Measurements from ENCODE around the gene NT5M.

DNA sequence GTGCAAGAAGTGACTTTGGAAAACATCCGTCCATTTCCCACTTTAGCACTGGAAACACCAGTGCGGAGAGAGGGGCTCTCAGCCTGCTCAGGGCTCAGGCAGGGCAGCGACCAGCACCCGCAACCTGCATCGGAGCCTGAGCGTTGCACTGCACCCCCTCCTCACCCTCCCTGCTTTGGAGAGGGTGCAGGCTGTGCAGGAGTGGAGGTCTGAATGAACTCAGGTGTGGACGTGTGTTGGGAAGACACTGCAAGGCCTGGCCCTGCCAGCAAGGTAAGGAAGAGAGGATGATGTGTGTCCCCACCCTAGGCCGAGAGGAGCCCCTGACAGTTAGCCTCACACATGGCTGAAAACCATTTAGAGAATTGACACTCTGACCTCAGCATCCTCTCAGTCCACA, 81.8 kb downstream of the NT5M start:
- TF ChIP-seq TAF1 (IDR thresholded peaks at IDR 0.05; ENCODE audit: borderline replicate concordance, low read depth, low read length) (no peak), POLR2A (IDR thresholded peaks at IDR 0.05; ENCODE audit: low read depth, low read length) (no peak), POLR2AphosphoS5 (IDR thresholded peaks at IDR 0.05; ENCODE audit: low read depth, low read length) (no peak)
